ENCODE results near the gene TULP1. TPM values are rescaled to one million over a fixed set of nuclear protein-coding genes. Genes with fewer than 3 reads are reported as not detected.

The TULP1 gene
- total RNA-seq, 2 experiments from 2014 or later, result not detected

- Histone ChIP-seq H3K9me3 (ENCODE audit: control insufficient read depth in 1 of 2, insufficient read depth in 1 of 2, low read length in 2 of 2) (no peaks in the 10 kb centered on the region), H3K27ac (ENCODE audit: low read depth in 1 of 2, low read length in 2 of 2) (no peak overlapping the region), H3K4me1 (ENCODE audit: insufficient read depth, low read length) (peaks cover 49% of the 10 kb centered on the region), H3K4me3 (ENCODE audit: low read length) (no peak overlapping the region), H3K36me3 (ENCODE audit: insufficient read depth, low read length) (peaks cover 58% of the 10 kb centered on the region), H3K27me3 (ENCODE audit: control insufficient read depth in 1 of 2, insufficient read depth in 2 of 2, low read length in 2 of 2) (no peaks in the 10 kb centered on the region)
- H3K36me3 Mint-ChIP-seq (ENCODE audit: low read depth), result peaks cover 51% of the 10 kb centered on the region
- intact Hi-C loops (cut with DNase I, micrococcal nuclease), result loop anchor here in 1 of 2 experiments (5.0 kb wide), 1 partner anchor 267 kb away; the partner anchor contains the start of gene ARMC12
- ChIA-PET CTCF (interaction anchor here (0.5 to 1.3 kb wide), 2 partner anchors 21 to 129 kb away, joined by 4 read pairs; no protein-coding TSS in a partner anchor), POLR2A (interaction anchor here (0.6 to 1.6 kb wide), 7 partner anchors 27 to 1069 kb away, joined by 3 to 4 read pairs (median 3); no protein-coding TSS in a partner anchor)
- no peak for DNase-seq
- H3K27ac Mint-ChIP-seq, result peak overlapping the region; percentile 100
- no peaks in the 10 kb centered on the region for H3K27me3 Mint-ChIP-seq
- peak overlapping the region; percentile 99 for H3K4me3 Mint-ChIP-seq
- ATAC-seq (ENCODE audit: poor library complexity), result no peak
- peaks cover 42% of the 10 kb centered on the region for H3K4me1 Mint-ChIP-seq (ENCODE audit: low read depth)
- no peaks in the 10 kb centered on the region for H3K9me3 Mint-ChIP-seq
- no peak for TF ChIP-seq CTCF (IDR thresholded peaks at IDR 0.05)
Observed at GRCh38 chr6:35470663-35471120, 42.0 kb downstream of the TULP1 start.

GRCh38 chr6:35469751-35470662 is 42.7 kb downstream of the TULP1 start:
- peaks cover 49% of the 10 kb centered on the region for H3K4me1 ChIP-seq (ENCODE audit: insufficient read depth, low read length)
- Mint-ChIP-seq H3K27me3 (no peaks in the 10 kb centered on the region), H3K4me1 (ENCODE audit: low read depth) (peaks cover 42% of the 10 kb centered on the region), H3K27ac (peak overlapping the region; percentile 100), H3K4me3 (peak overlapping the region; percentile 99), H3K9me3 (no peaks in the 10 kb centered on the region), H3K36me3 (ENCODE audit: low read depth) (peaks cover 55% of the 10 kb centered on the region)
- peaks cover 58% of the 10 kb centered on the region for H3K36me3 ChIP-seq (ENCODE audit: insufficient read depth, low read length)
- intact Hi-C loops (cut with DNase I, micrococcal nuclease), result loop anchor here (2.0 to 5.0 kb wide), 3 partner anchors 27 to 267 kb away; partner anchors contain the start of genes ARMC12 (in 2 of the 2) and TEAD3 (in 1 of the 2)
- H3K27ac ChIP-seq (ENCODE audit: low read depth in 1 of 2, low read length in 2 of 2), result peak overlapping the region; percentile 65 to 92
- no peaks in the 10 kb centered on the region for H3K27me3 ChIP-seq (ENCODE audit: control insufficient read depth in 1 of 2, insufficient read depth in 2 of 2, low read length in 2 of 2)
- ChIA-PET POLR2A (interaction anchor here (0.7 to 3.1 kb wide), 8 partner anchors 8 to 262 kb away, joined by 3 to 32 read pairs (median 4); partner anchors contain the start of genes FANCE and TEAD3), CTCF (interaction anchor here (0.5 kb wide), 1 partner anchor 129 kb away, joined by 4 read pairs; no protein-coding TSS in a partner anchor)
- no peak for ATAC-seq (ENCODE audit: poor library complexity)
- H3K9me3 ChIP-seq (ENCODE audit: control insufficient read depth in 1 of 2, insufficient read depth in 1 of 2, low read length in 2 of 2), result no peaks in the 10 kb centered on the region
- peak in 2 of 14 experiments; percentile 42 to 52 for DNase-seq
- TF ChIP-seq CTCF (IDR thresholded peaks at IDR 0.05), result no peak
- peak overlapping the region; percentile 98 for H3K4me3 ChIP-seq (ENCODE audit: low read length)

DNA sequence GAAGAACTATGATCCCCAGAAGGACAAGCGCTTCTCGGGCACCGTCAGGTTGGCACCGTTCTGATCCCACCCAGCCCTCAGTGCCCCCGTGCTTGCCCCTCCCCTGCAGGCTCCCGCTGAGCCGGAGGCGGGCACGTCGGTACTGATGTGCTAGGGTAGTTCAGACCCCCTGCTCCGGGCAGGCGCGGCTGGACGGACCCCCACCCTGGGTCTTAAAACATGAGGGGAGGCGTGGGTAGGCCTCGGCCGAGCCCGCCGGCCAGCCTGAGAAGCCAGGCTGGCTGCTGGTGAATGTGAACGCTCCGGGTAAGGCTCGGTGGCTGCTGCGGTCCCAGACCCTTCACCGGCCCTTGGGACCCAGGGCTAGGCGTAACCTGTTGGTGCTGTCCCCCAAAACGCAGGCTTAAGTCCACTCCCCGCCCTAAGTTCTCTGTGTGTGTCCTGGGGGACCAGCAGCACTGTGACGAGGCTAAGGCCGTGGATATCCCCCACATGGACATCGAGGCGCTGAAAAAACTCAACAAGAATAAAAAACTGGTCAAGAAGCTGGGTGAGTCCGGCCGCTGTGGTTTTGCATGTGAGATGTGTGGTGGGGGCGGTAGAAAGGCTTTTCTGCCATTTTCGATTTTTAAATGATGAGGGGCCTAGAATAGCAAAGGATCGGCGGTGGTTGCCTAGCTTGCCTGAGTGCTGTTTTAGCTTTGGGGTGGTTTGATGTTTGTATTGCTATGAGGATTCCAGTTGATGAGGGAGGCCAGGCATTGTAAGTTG is 43.5 kb downstream of the TULP1 start:
- H3K27ac Mint-ChIP-seq, result peak overlapping the region; percentile 100
- ATAC-seq (ENCODE audit: poor library complexity) (no peak), DNase-seq (peak in 1 of 14 experiments; percentile 36)
- H3K4me3 Mint-ChIP-seq, result peak overlapping the region; percentile 99
- POLR2A ChIA-PET, result interaction anchor here (0.7 to 3.1 kb wide), 16 partner anchors 9 to 268 kb away, joined by 3 to 32 read pairs (median 5); partner anchors contain the start of genes ARMC12, FANCE, PPARD and TEAD3
- H3K27ac ChIP-seq (ENCODE audit: low read depth in 1 of 2, low read length in 2 of 2), result peak overlapping the region; percentile 65 to 92
- TF ChIP-seq CTCF (IDR thresholded peaks at IDR 0.05), result no peak
- no peaks in the 10 kb centered on the region for H3K9me3 Mint-ChIP-seq
- peaks cover 42% of the 10 kb centered on the region for H3K4me1 Mint-ChIP-seq (ENCODE audit: low read depth)
- no peaks in the 10 kb centered on the region for H3K27me3 Mint-ChIP-seq
- peaks cover 58% of the 10 kb centered on the region for H3K36me3 ChIP-seq (ENCODE audit: insufficient read depth, low read length)
- H3K4me3 ChIP-seq (ENCODE audit: low read length), result peak overlapping the region; percentile 98
- CTCF ChIA-PET, result interaction anchor here (0.6 to 2.4 kb wide), 7 partner anchors 19 to 228 kb away, joined by 3 to 27 read pairs (median 10); partner anchors contain the start of genes DEF6, FANCE and PPARD
- peaks cover 49% of the 10 kb centered on the region for H3K4me1 ChIP-seq (ENCODE audit: insufficient read depth, low read length)
- intact Hi-C loops (cut with DNase I, micrococcal nuclease), result loop anchor here (1.0 to 2.0 kb wide), 5 partner anchors 28 to 268 kb away; partner anchors contain the start of genes DEF6 (in 2 of the 2), PPARD (in 2 of the 2), ARMC12 (in 1 of the 2) and TEAD3 (in 1 of the 2)
- H3K27me3 ChIP-seq (ENCODE audit: control insufficient read depth in 1 of 2, insufficient read depth in 2 of 2, low read length in 2 of 2), result no peaks in the 10 kb centered on the region
- peaks cover 59% of the 10 kb centered on the region for H3K36me3 Mint-ChIP-seq (ENCODE audit: low read depth)
- no peaks in the 10 kb centered on the region for H3K9me3 ChIP-seq (ENCODE audit: control insufficient read depth in 1 of 2, insufficient read depth in 1 of 2, low read length in 2 of 2)

Data from CD4-positive, alpha-beta T cell (primary cell).